GM23248 (cell line): ENCODE results near the gene IRF4.

ENCODE experiments used
- EZH2 ChIP-seq: fragments of 200-600 bp; sonication (generic); IDR thresholded peaks from 2 replicates; pipeline ENCODE4 v1.6.1; 2018; ENCODE audit warnings: antibody characterized with exemption, mild to moderate bottlenecking; ENCODE audit not compliant: insufficient read depth, poor library complexity, severe bottlenecking
- EZH2phosphoT487 ChIP-seq: fragments of 200-600 bp; sonication (generic); IDR thresholded peaks from 2 replicates; pipeline ENCODE4 v1.6.1; 2018; ENCODE audit warnings: antibody characterized with exemption, moderate library complexity, mild to moderate bottlenecking, low read depth; ENCODE audit not compliant: insufficient read depth

GRCh38 chr6:397604-398003 is 6.1 kb downstream of the IRF4 start:
- TF ChIP-seq EZH2, result no peak
- TF ChIP-seq EZH2phosphoT487, result no peak
